GM12878 (cell line): ENCODE data around the gene PEMT. TPM values are rescaled to one million over a fixed set of nuclear protein-coding genes. Genes with fewer than 3 reads are reported as not detected.

Experiments used
- ATAC-seq: fragments of 200-7000 bp; cut with Tn5 transposase; 3 replicates; pipeline ENCODE4 v1.9.1; 2020; ENCODE audit warnings: mild to moderate bottlenecking, moderate library complexity
- BruUV-seq: library from RNA; stranded (reverse); fragments of 400-500 nt; replicated peaks from 2 replicates; lab custom pipeline; 2021; lab: Mats Ljungman, UMichigan
- CTCF ChIA-PET: fragments of 300-600 bp; sonication (Branson Sonifier 250); formaldehyde crosslinking; extraction: SDS; loops from one replicate; lab custom pipeline; 2021; ENCODE audit warnings: inconsistent platforms; lab: Yijun Ruan, JAX
- POLR2A ChIA-PET: fragments of 350-600 bp; formaldehyde crosslinking; extraction: SDS; loops from one replicate; lab custom pipeline; 2021; ENCODE audit warnings: inconsistent platforms; lab: Charles Lee
- RAD21 ChIA-PET: fragments of 300-600 bp; sonication (Branson Sonifier 250); formaldehyde crosslinking; loops from one replicate; lab custom pipeline; 2023; ENCODE audit warnings: antibody characterized with exemption; ENCODE audit not compliant: unreplicated experiment; lab: Charles Lee
- SMC1A ChIA-PET: fragments of 300-600 bp; sonication (Branson Sonifier 250); formaldehyde crosslinking; loops from one replicate; lab custom pipeline; 2023; ENCODE audit not compliant: unreplicated experiment, uncharacterized antibody; lab: Charles Lee
- DNase-seq: peaks from one replicate; pipeline ENCODE4 v3.0.0-alpha.2; 2011; ENCODE audit warnings: low read depth, low spot score
- FAIRE-seq: peaks from 3 replicates; lab custom pipeline; 2011; peaks lifted over from hg19 to GRCh38; lab: Jason Lieb, UNC
- H2AFZ ChIP-seq: 2 replicates; pipeline ENCODE4 v1.6.0; 2011; ENCODE audit warnings: low read depth, low read length, control low read depth; ENCODE audit not compliant: control insufficient read depth
- H3K27ac ChIP-seq: 2 replicates; pipeline ENCODE4 v1.5.1; 2011; ENCODE audit warnings: control low read depth; ENCODE audit not compliant: control insufficient read depth, insufficient read depth
- H3K27me3 ChIP-seq, 2 experiments: replicated peaks in 1 of 2; 2 replicates each; pipeline versions ENCODE4 v1.6.0 to v1.6.1; 2011; ENCODE audit warnings: low read length in 1 of 2; ENCODE audit not compliant: control insufficient read depth in 2 of 2, insufficient read depth in 2 of 2
- H3K36me3 ChIP-seq, 2 experiments: 2 replicates each; pipeline ENCODE4 v1.5.1; 2011; ENCODE audit warnings: low read length in 1 of 2; ENCODE audit not compliant: control insufficient read depth in 2 of 2, insufficient read depth in 2 of 2
- H3K4me1 ChIP-seq: 2 replicates; pipeline ENCODE4 v1.6.1; 2011; ENCODE audit warnings: mild to moderate bottlenecking, low read length, moderate library complexity, mixed read lengths; ENCODE audit not compliant: control insufficient read depth, insufficient read depth
- H3K4me2 ChIP-seq: 2 replicates; pipeline ENCODE4 v1.6.0; 2011; ENCODE audit warnings: control low read depth; ENCODE audit not compliant: control insufficient read depth, insufficient read depth
- H3K4me3 ChIP-seq: fragments of 200-600 bp; sonication (generic); 2 replicates; pipeline ENCODE4 v1.5.1; 2016
- H3K79me2 ChIP-seq: 2 replicates; pipeline ENCODE4 v1.6.0; 2011; ENCODE audit warnings: low read length; ENCODE audit not compliant: control insufficient read depth, insufficient read depth
- H3K9ac ChIP-seq: 2 replicates; pipeline ENCODE4 v1.8.0; 2011; ENCODE audit warnings: low read length, control low read depth, mixed read lengths; ENCODE audit not compliant: control insufficient read depth, insufficient read depth
- H3K9me3 ChIP-seq: replicated peaks from 3 replicates; pipeline ENCODE4 v1.5.1; 2011; ENCODE audit warnings: mild to moderate bottlenecking, low read length; ENCODE audit not compliant: control insufficient read depth, insufficient read depth
- H4K20me1 ChIP-seq: 2 replicates; pipeline ENCODE4 v1.6.0; 2011; ENCODE audit not compliant: control insufficient read depth, insufficient read depth
- BRCA1 ChIP-seq: IDR thresholded peaks from 2 replicates; pipeline ENCODE4 v1.6.1; 2011; ENCODE audit warnings: low read depth, low read length, improper control_type of control experiment
- CBFB ChIP-seq: IDR thresholded peaks from 2 replicates; pipeline ENCODE4 v1.6.1; 2016; ENCODE audit warnings: antibody characterized with exemption, low read depth
- CEBPB ChIP-seq, 2 experiments: fragments of 150-350 bp in 1 of 2; IDR thresholded peaks; 2 replicates each; pipeline ENCODE4 v1.6.1; 2012 to 2014; ENCODE audit warnings: low read depth in 2 of 2, low read length in 2 of 2, borderline replicate concordance in 1 of 2, inconsistent platforms in 1 of 2
- DPF2 ChIP-seq: fragments of 450-650 bp; IDR thresholded peaks from 2 replicates; pipeline ENCODE4 v1.6.1; 2017; ENCODE audit warnings: mild to moderate bottlenecking
- MTA3 ChIP-seq: IDR thresholded peaks from 2 replicates; pipeline ENCODE4 v1.6.1; 2012; ENCODE audit warnings: low read length, inconsistent platforms, borderline replicate concordance
- RFX5 ChIP-seq: IDR thresholded peaks from 2 replicates; pipeline ENCODE4 v1.6.1; 2011; ENCODE audit warnings: low read depth, low read length, improper control_type of control experiment
- SREBF2 ChIP-seq: IDR thresholded peaks from 2 replicates; pipeline ENCODE4 v1.6.1; 2012; ENCODE audit warnings: mild to moderate bottlenecking, low read length
- ZBED1 ChIP-seq: IDR thresholded peaks from 2 replicates; pipeline ENCODE4 v1.6.1; 2016; ENCODE audit warnings: borderline replicate concordance
- WGBS: methylation state at CpG from one replicate; pipeline ENCODE4 v1.1.6; 2016; ENCODE audit warnings: low lambda C conversion rate; ENCODE audit not compliant: insufficient replicate concordance, insufficient coverage; ENCODE audit errors: missing lambda C conversion rate; 5-methylcytosine and 5-hydroxymethylcytosine counted together
- in situ Hi-C: fragments of 300-500 bp; cut with MboI; formaldehyde crosslinking; loops from 9 replicates; pipeline ENCODE4 v1.14.3; 2018; ENCODE audit warnings: mixed read lengths
- intact Hi-C: fragments of 100-400 bp; cut with micrococcal nuclease; formaldehyde crosslinking; loops from one replicate; pipeline ENCODE4 v1.14.2; 2022; ENCODE audit not compliant: unreplicated experiment
- polyA plus RNA-seq, 11 experiments: library from polyadenylated mRNA; depleted of rRNA in 4 of 11; unstranded in 6 of 11; stranded (reverse) in 5 of 11; fragments of >200 nt; fragmentation: Nextera tagmentation in 4 of 11; fragmentation: Illumina TruSeq in 1 of 11; extraction: Ambion mirVana in 4 of 11; extraction: Trizol in 1 of 11; gene quantifications; 1 replicate in 1 of 11; 2 replicates in 10 of 11; pipeline versions ENCODE4 v1.2.1 to v1.2.3, GENCODE V29; 2011 to 2016; ENCODE audit warnings: inconsistent platforms in 2 of 11, missing spikeins in 2 of 11, low read depth in 1 of 11
- total RNA-seq, 4 experiments: library from RNA; depleted of rRNA in 3 of 4; stranded (reverse); fragments of >200 nt in 3 of 4; fragmentation: Illumina TruSeq in 1 of 4; extraction: Trizol in 1 of 4; gene quantifications; 2 replicates each; pipeline versions ENCODE4 v1.2.1 to v1.2.3, GENCODE V29; 2013 to 2021
- TF ChIP-seq, protein P1 (sequence below): fragments of 450-650 bp; IDR thresholded peaks from 2 replicates; pipeline ENCODE4 v1.6.1; 2017; ENCODE audit warnings: antibody characterized with exemption, mild to moderate bottlenecking, moderate library complexity
- TF ChIP-seq, protein P2 (sequence below): fragments of 450-650 bp; IDR thresholded peaks from 2 replicates; pipeline ENCODE4 v1.6.1; 2016; ENCODE audit warnings: mild to moderate bottlenecking, moderate library complexity, borderline replicate concordance
- TF ChIP-seq, protein P3 (sequence below): fragments of 450-650 bp; IDR thresholded peaks from 2 replicates; pipeline ENCODE4 v1.6.1; 2018; ENCODE audit warnings: borderline replicate concordance, mild to moderate bottlenecking; ENCODE audit not compliant: partially characterized antibody
- TF ChIP-seq, protein P4 (sequence below): fragments of 450-650 bp; IDR thresholded peaks from 2 replicates; pipeline ENCODE4 v1.6.1; 2014; ENCODE audit warnings: mild to moderate bottlenecking

PEMT gene
- total and polyA plus RNA-seq, 10 of the 15 experiments (the other 5 are each of a cell fraction or from before 2014, with no cell fraction given), result 2.8 to 44.7 (median 25.4) TPM

DNA sequence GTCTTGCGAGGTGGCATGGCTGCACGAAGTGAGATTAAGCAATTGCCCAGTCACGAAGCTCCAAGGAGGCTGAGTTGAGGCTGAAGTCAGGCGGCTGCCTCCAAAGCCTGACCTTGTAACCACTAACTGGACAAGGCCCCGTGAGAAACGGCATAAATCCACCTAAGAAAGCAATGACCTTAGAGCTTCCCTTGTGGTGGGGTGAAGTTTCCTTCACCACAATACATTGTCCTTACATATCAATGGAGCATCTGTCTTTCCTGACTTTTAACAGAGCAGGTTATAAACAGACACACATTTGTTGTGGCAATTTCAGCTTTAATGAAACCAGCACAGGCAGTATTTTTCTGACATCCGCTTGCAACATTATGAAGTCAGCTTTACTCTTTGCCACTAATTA is 117.2 kb downstream of the PEMT start (continued):
- TF ChIP-seq RFX5, result no peak

DNA sequence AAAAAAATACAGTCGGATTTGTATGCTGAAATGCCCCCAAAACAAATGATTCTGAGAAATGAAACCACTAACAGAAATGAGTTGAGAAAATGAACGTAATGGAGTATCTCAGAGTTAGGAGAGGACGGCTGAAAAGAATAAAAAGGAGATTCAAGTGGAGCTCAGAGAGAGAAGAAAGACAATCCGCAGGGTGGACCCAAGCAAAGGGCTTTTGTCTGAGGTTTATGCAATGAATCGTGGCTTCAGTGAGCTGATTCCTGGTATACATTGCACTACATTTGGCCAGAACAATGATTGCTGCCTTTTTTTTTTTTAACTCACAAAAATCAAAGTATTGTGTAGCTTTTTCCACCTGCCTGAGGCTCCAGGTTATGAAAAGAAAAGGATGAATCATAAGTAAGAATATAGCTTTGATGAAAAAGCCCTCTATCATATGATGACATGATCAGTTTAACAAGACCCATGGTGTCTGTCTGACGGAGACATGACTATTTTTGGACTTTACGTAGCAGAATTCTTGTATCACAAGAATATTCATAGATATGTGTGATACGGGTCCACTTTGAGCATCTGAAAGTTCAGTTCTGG is 119.1 kb downstream of the PEMT start:
- CTCF ChIA-PET, result interaction anchor here (0.6 kb wide), 1 partner anchor 29 kb away, joined by 3 read pairs; no protein-coding TSS in a partner anchor
- Histone ChIP-seq H3K4me3 (no peak overlapping the region), H3K36me3 (no peaks in the 10 kb centered on the region), H4K20me1 (no peaks in the 10 kb centered on the region), H3K9ac (no peak overlapping the region), H3K27me3 (peaks cover 0 to 3% of the 10 kb centered on the region in 2 experiments; a peak in 1 of 4 replicates), H2AFZ (no peak overlapping the region), H3K4me2 (no peak overlapping the region), H3K4me1 (no peaks in the 10 kb centered on the region), H3K9me3 (no peaks in the 10 kb centered on the region; the same call in 2 of the 3 replicates), H3K79me2 (peaks cover 6% of the 10 kb centered on the region), H3K27ac (no peak overlapping the region)
- WGBS, result 23% methylated on average over 8 of the region's 8 CpGs
- ATAC-seq (no peak), FAIRE-seq (no peak), DNase-seq (no peak)
- intact Hi-C loops (no loop called here), in situ Hi-C loops (no loop called here)
- no TSS peak for BruUV-seq
- RAD21 ChIA-PET, result interaction anchor here (1.1 kb wide), 1 partner anchor 117 kb away, joined by 3 read pairs; no protein-coding TSS in a partner anchor
- SMC1A ChIA-PET, result no interaction called here
- POLR2A ChIA-PET, result interaction anchor here (0.6 kb wide), 1 partner anchor 1424 kb away, joined by 4 read pairs; no protein-coding TSS in a partner anchor
- TF ChIP-seq CEBPB (IDR thresholded peaks at IDR 0.05; ENCODE audit: borderline replicate concordance in 1 of 2, low read depth in 2 of 2, low read length in 2 of 2) (no peak), BRCA1 (no peak), MTA3 (no peak), DPF2 (no peak), SREBF2 (no peak), ZBED1 (no peak), CBFB (no peak)
- TF ChIP-seq, protein P1, sequence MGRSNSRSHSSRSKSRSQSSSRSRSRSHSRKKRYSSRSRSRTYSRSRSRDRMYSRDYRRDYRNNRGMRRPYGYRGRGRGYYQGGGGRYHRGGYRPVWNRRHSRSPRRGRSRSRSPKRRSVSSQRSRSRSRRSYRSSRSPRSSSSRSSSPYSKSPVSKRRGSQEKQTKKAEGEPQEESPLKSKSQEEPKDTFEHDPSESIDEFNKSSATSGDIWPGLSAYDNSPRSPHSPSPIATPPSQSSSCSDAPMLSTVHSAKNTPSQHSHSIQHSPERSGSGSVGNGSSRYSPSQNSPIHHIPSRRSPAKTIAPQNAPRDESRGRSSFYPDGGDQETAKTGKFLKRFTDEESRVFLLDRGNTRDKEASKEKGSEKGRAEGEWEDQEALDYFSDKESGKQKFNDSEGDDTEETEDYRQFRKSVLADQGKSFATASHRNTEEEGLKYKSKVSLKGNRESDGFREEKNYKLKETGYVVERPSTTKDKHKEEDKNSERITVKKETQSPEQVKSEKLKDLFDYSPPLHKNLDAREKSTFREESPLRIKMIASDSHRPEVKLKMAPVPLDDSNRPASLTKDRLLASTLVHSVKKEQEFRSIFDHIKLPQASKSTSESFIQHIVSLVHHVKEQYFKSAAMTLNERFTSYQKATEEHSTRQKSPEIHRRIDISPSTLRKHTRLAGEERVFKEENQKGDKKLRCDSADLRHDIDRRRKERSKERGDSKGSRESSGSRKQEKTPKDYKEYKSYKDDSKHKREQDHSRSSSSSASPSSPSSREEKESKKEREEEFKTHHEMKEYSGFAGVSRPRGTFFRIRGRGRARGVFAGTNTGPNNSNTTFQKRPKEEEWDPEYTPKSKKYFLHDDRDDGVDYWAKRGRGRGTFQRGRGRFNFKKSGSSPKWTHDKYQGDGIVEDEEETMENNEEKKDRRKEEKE, result no peak
- TF ChIP-seq, protein P2, sequence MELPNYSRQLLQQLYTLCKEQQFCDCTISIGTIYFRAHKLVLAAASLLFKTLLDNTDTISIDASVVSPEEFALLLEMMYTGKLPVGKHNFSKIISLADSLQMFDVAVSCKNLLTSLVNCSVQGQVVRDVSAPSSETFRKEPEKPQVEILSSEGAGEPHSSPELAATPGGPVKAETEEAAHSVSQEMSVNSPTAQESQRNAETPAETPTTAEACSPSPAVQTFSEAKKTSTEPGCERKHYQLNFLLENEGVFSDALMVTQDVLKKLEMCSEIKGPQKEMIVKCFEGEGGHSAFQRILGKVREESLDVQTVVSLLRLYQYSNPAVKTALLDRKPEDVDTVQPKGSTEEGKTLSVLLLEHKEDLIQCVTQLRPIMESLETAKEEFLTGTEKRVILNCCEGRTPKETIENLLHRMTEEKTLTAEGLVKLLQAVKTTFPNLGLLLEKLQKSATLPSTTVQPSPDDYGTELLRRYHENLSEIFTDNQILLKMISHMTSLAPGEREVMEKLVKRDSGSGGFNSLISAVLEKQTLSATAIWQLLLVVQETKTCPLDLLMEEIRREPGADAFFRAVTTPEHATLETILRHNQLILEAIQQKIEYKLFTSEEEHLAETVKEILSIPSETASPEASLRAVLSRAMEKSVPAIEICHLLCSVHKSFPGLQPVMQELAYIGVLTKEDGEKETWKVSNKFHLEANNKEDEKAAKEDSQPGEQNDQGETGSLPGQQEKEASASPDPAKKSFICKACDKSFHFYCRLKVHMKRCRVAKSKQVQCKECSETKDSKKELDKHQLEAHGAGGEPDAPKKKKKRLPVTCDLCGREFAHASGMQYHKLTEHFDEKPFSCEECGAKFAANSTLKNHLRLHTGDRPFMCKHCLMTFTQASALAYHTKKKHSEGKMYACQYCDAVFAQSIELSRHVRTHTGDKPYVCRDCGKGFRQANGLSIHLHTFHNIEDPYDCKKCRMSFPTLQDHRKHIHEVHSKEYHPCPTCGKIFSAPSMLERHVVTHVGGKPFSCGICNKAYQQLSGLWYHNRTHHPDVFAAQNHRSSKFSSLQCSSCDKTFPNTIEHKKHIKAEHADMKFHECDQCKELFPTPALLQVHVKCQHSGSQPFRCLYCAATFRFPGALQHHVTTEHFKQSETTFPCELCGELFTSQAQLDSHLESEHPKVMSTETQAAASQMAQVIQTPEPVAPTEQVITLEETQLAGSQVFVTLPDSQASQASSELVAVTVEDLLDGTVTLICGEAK, result no peak
- TF ChIP-seq, protein P3, sequence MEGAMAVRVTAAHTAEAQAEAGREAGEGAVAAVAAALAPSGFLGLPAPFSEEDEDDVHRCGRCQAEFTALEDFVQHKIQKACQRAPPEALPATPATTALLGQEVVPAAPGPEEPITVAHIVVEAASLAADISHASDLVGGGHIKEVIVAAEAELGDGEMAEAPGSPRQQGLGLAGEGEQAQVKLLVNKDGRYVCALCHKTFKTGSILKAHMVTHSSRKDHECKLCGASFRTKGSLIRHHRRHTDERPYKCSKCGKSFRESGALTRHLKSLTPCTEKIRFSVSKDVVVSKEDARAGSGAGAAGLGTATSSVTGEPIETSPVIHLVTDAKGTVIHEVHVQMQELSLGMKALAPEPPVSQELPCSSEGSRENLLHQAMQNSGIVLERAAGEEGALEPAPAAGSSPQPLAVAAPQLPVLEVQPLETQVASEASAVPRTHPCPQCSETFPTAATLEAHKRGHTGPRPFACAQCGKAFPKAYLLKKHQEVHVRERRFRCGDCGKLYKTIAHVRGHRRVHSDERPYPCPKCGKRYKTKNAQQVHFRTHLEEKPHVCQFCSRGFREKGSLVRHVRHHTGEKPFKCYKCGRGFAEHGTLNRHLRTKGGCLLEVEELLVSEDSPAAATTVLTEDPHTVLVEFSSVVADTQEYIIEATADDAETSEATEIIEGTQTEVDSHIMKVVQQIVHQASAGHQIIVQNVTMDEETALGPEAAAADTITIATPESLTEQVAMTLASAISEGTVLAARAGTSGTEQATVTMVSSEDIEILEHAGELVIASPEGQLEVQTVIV, result no peak
- TF ChIP-seq, protein P4, sequence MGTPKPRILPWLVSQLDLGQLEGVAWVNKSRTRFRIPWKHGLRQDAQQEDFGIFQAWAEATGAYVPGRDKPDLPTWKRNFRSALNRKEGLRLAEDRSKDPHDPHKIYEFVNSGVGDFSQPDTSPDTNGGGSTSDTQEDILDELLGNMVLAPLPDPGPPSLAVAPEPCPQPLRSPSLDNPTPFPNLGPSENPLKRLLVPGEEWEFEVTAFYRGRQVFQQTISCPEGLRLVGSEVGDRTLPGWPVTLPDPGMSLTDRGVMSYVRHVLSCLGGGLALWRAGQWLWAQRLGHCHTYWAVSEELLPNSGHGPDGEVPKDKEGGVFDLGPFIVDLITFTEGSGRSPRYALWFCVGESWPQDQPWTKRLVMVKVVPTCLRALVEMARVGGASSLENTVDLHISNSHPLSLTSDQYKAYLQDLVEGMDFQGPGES, result no peak
